MM.1S (cell line): Measurements from ENCODE around the gene URI1.

ENCODE experiments used
- DNase-seq: peaks from one replicate; pipeline ENCODE4 v3.0.0-alpha.2; 2015
- H2AFZ ChIP-seq: fragments of 300-600 bp; sonication (generic); 2 replicates; pipeline ENCODE4 v1.6.0; 2016; ENCODE audit warnings: antibody characterized with exemption, low read length
- H3F3A ChIP-seq: fragments of 300-600 bp; sonication (generic); 2 replicates; pipeline ENCODE4 v1.6.1; 2016; ENCODE audit warnings: mild to moderate bottlenecking, antibody characterized with exemption, low read length, moderate library complexity, mixed read lengths; ENCODE audit not compliant: insufficient read depth
- H3K27ac ChIP-seq: fragments of 300-600 bp; sonication (generic); 2 replicates; pipeline ENCODE4 v1.5.1; 2016; ENCODE audit warnings: mild to moderate bottlenecking, low read length
- H3K27me3 ChIP-seq: fragments of 300-600 bp; sonication (generic); replicated peaks from 2 replicates; pipeline ENCODE4 v1.6.0; 2016; ENCODE audit warnings: low read length; ENCODE audit not compliant: insufficient read depth
- H3K36me3 ChIP-seq: fragments of 300-600 bp; sonication (generic); replicated peaks from 2 replicates; pipeline ENCODE4 v1.6.1; 2016; ENCODE audit warnings: mild to moderate bottlenecking, low read length, mixed read lengths; ENCODE audit not compliant: insufficient read depth
- H3K4me1 ChIP-seq: fragments of 300-600 bp; sonication (generic); 2 replicates; pipeline ENCODE4 v1.6.1; 2016; ENCODE audit warnings: low read length, mixed read lengths
- H3K4me2 ChIP-seq: fragments of 300-600 bp; sonication (generic); 2 replicates; pipeline ENCODE4 v1.6.0; 2016; ENCODE audit warnings: low read depth, low read length
- H3K4me3 ChIP-seq: fragments of 300-600 bp; sonication (generic); 2 replicates; pipeline ENCODE4 v1.5.1; 2016; ENCODE audit warnings: low read length, mixed read lengths
- H3K79me2 ChIP-seq: fragments of 300-600 bp; sonication (generic); 2 replicates; pipeline ENCODE4 v1.6.1; 2016; ENCODE audit warnings: mixed run types, low read length, mixed read lengths
- H3K9ac ChIP-seq: fragments of 300-600 bp; sonication (generic); 2 replicates; pipeline ENCODE4 v1.6.1; 2016; ENCODE audit warnings: low read length, mixed read lengths
- H3K9me2 ChIP-seq: fragments of 300-600 bp; sonication (generic); replicated peaks from 2 replicates; pipeline ENCODE4 v1.6.1; 2016; ENCODE audit warnings: mild to moderate bottlenecking, low read length, mixed read lengths; ENCODE audit not compliant: insufficient read depth
- H3K9me3 ChIP-seq: fragments of 300-600 bp; sonication (generic); replicated peaks from 2 replicates; pipeline ENCODE4 v1.6.1; 2016; ENCODE audit warnings: mild to moderate bottlenecking, low read length, mixed read lengths; ENCODE audit not compliant: insufficient read depth
- H4K20me1 ChIP-seq: fragments of 300-600 bp; sonication (generic); 2 replicates; pipeline ENCODE4 v1.6.1; 2016; ENCODE audit warnings: mild to moderate bottlenecking, low read length, moderate library complexity, mixed read lengths; ENCODE audit not compliant: insufficient read depth
- CTCF ChIP-seq: fragments of 300-600 bp; sonication (generic); IDR thresholded peaks from 2 replicates; pipeline ENCODE4 v1.5.1; 2016; ENCODE audit warnings: antibody characterized with exemption, low read length, mixed read lengths
- EZH2 ChIP-seq: fragments of 300-600 bp; sonication (generic); optimal IDR thresholded peaks from 2 replicates; pipeline ENCODE3; 2017; ENCODE audit warnings: low read depth, mild to moderate bottlenecking, antibody characterized with exemption, low read length, mixed read lengths
- EZH2phosphoT487 ChIP-seq: fragments of 300-600 bp; sonication (generic); IDR thresholded peaks from 2 replicates; pipeline ENCODE4 v1.6.1; 2018; ENCODE audit warnings: antibody characterized with exemption, low read length

Gene URI1

GRCh38 chr19:29940971-29941585 lies 961 bp upstream of the URI1 start:
- Histone ChIP-seq H3K27ac (no peak overlapping the region), H2AFZ (no peak overlapping the region)

GRCh38 chr19:29942404-29943261 lies 594 bp downstream of the URI1 start:
- H2AFZ ChIP-seq: peak overlapping the region; percentile 70
- no peak for TF ChIP-seq EZH2
- TF ChIP-seq CTCF: no peak
- TF ChIP-seq EZH2phosphoT487: no peak
- no peak overlapping the region; the same call in 1 of the 2 replicates for H3K27ac ChIP-seq

More at GRCh38 chr19:29940971-29941585, 961 bp upstream of the URI1 start:
- TF ChIP-seq CTCF: no peak
- no peak for TF ChIP-seq EZH2phosphoT487
- TF ChIP-seq EZH2: no peak
- Histone ChIP-seq H3K9me3 (no peaks in the 10 kb centered on the region), H3K4me1 (peaks cover 9% of the 10 kb centered on the region), H3K4me2 (peak overlapping the region; percentile 94; the same call in 1 of the 2 replicates), H3F3A (no peaks in the 10 kb centered on the region), H3K27me3 (0 out of 2 replicates have a peak, but pooled peaks cover 8% of the 10 kb centered on the region), H3K79me2 (peaks cover 36% of the 10 kb centered on the region), H3K9me2 (no peaks in the 10 kb centered on the region), H3K4me3 (no peak overlapping the region), H4K20me1 (no peaks in the 10 kb centered on the region), H3K9ac (no peak overlapping the region), H3K36me3 (no peaks in the 10 kb centered on the region)
- no peak for DNase-seq

GRCh38 chr19:29943615-29944014 lies 1.6 kb downstream of the URI1 start:
- Histone ChIP-seq H3K9me3 (no peaks in the 10 kb centered on the region), H3K9me2 (no peaks in the 10 kb centered on the region), H4K20me1 (peaks cover 15% of the 10 kb centered on the region), H3K4me3 (no peak overlapping the region; the same call in 1 of the 2 replicates), H3K4me2 (peak overlapping the region; percentile 80), H3K4me1 (peaks cover 9% of the 10 kb centered on the region), H3K27me3 (0 out of 2 replicates have a peak, but pooled peaks cover 8% of the 10 kb centered on the region), H3F3A (no peaks in the 10 kb centered on the region), H2AFZ (no peak overlapping the region), H3K27ac (no peak overlapping the region), H3K79me2 (peaks cover 61% of the 10 kb centered on the region), H3K9ac (no peak overlapping the region), H3K36me3 (no peaks in the 10 kb centered on the region)
- TF ChIP-seq CTCF (no peak), EZH2 (no peak), EZH2phosphoT487 (no peak)
- DNase-seq: no peak

More at GRCh38 chr19:29942404-29943261, 594 bp downstream of the URI1 start:
- Histone ChIP-seq H3K4me3 (peak overlapping the region; percentile 78), H3K4me2 (peak overlapping the region; percentile 80), H3K9ac (peak overlapping the region; percentile 70), H3K36me3 (no peaks in the 10 kb centered on the region), H3K9me3 (no peaks in the 10 kb centered on the region), H3F3A (no peaks in the 10 kb centered on the region), H4K20me1 (peaks cover 10% of the 10 kb centered on the region), H3K79me2 (peaks cover 51% of the 10 kb centered on the region), H3K27me3 (0 out of 2 replicates have a peak, but pooled peaks cover 8% of the 10 kb centered on the region), H3K9me2 (no peaks in the 10 kb centered on the region), H3K4me1 (peaks cover 9% of the 10 kb centered on the region)
- DNase-seq: peak; percentile 59
